Epidermal melanocyte (primary cell): Measurements from ENCODE around the gene GLIS1.
"Not testable (repeated sequence)": the region's sequence is repeated elsewhere in the genome, so short reads cannot be mapped to it uniquely, and the experiment has no call there.

Experiments used
- DNase-seq: peaks from one replicate; pipeline ENCODE4 v3.0.0; 2011; ENCODE audit warnings: low spot score; ENCODE audit not compliant: insufficient read length

Gene GLIS1

DNA sequence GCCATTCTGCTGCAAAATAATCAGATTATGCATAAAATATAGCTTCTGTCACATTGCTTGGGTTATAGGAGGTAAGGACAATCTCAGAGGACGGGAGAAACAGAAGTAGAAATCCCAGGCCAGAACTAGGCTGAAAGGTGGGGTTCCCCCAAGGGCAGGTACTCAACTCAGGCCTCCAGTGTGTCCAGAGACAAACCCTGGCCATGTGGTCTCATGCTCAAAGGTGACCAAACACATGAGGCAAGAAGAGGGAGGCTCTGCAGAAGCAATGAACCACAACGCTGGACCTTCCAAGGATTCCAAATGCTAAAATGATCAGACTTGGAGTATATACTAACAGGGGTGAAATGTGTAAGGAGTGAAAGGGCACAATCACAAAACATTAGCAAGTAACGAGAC is 176.0 kb downstream of the GLIS1 start:
- DNase-seq = no peak

DNA sequence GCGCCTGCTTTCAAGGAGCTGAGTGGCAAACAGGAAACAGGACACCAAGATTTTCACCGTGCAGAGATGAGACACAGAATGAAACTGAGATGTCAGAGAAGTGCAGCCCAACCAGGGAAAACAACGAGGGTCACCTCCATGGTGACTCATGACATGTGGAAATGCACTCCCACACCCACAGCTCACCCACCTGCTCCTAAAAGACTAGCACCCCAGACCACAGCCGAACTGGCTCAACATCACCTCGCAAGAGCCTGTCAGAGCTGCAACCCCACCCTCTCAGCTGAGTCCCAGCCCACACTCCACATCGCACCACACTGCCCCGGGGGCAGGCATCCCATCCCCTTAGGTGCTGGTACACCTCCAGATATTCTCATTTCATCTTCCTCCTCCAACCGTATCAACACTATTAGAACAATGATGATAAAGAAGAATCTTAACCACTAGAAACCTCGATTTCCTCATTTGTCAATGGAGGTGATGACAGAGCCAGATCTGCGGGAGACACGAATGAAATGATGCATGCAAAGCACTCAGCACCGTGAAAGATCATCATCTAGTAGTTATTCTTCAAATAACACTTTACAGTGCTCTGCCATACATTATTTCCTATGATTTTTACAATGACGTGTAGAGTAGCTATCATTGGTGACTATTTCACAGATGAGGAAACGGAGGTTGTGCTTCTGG is 176.5 kb downstream of the GLIS1 start:
- no peak for DNase-seq

GRCh38 chr1:53561503-53562105 is 177.4 kb downstream of the GLIS1 start:
- no peak for DNase-seq

DNA sequence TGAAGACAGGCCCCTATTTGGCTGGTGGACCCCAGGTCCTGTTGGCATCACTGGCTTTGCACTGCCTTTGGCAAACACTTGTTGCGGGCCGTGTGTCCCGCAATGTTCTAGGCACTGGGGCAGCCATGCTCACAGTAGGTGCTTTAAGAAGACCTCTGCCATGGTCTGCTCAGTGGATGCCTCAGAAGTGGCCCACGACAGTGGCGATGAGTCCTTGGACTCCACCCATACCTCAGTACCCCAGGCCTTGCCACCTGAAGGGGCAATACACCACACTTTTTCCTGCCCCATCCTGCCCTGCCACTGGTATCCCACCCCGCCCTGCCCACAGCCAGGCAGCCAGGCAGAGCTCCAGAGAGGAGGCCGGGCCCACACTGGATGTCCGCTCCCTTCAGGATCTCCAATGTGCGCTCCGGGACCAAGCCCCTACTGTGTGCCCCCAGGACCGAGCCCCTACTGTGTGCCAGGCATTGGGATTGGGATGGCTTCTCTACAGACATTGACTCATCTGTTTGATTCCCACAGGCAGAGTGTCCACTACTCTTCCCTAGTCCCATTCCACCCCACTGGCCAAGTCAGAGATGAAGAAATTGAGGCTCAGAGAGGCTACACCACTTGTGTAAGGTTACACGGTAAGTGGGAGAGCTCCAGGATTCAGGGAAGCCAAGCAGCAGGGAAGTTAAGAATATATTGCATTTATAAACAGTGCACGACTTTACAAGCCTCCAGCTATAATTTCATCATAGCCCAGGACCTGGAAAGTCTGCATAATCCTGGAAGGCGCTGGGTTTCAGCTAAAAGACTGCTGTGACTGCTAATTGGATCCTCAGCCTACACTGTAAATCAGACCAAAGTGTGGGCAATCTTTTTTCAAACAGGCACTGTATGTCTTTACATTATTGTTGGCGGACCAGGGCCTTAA is 178.1 kb downstream of the GLIS1 start:
- no peak for DNase-seq

DNA sequence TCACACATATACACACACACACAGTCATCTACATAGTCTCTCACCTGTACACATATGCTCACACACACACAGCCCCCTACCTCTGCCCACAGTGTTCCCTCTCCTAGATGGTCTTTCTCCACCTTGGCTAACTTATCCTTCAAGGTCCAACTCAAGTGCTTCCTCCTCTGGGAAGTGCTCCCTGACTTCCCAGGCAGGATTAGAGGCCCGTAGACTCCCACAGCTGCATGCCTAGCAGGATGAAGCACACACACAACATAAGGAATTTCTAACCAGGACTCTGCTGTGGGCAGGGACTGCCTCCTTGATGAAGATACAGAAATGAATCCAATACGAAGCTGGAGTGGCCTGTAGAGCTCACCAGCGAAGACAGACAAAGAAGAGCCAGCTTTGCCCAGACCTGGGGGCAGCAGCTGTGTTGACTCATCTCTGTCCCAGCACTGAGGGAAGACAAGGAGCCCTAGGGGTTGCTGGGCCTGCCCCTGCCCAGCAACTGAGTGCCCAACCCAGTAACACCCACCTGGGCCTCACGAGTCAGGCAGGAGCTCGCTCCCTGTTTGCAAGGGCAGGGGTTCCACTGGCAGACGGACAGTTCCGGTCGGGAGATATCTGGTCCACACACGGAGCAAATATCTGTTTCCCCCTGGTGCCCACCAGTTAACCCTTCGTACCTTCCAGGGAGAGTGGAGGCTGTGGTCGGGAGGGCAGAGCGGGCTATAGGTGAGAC is 178.9 kb downstream of the GLIS1 start:
- DNase-seq = no peak

DNA sequence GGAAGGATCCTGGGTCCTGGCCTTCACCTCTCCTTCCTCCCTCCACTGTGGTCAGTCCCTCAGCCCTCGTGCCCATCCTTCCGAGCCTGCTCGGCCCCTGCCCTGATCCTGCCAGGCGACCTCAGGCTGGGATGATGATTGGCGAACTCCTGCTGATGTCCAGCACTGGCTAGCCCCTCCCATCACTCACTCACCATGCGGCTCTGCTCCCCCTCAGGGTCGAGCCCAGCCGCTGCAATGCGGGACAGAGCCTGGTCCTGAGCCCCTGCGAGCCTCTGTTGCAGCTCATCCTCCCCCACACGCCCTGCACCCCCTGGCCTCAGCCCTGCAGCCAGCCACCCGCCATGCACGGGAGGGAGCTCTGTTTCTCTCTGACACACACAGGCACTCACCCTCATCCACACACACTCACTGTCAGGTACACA is 179.6 kb downstream of the GLIS1 start:
- no peak for DNase-seq

DNA sequence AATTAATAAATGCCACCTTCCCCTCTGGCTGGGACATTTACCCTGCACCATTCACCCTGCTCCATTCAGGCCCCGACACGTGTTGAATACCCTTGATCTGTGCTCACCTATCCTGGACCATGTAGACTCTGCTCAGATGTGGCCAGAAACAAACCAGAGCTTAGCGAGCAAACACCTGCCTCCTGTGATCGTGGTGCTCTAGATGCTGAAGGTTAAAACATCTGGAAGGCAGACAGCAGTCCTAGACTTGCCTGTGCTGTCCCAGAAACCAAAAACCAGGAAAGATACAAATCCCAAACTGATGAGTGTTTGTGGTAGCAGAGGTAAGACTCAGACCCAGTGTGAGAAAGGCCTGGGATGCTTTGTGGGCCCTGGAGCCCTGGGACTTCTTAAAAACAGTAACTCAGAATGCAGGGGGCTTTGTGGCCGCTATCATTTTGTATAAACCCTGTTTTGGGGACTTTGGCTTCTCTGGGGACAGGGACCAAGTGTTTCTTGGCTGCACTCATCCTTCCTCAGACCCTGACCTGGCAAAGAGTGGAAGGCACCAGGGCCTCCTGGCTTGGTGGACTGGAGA is 180.1 kb downstream of the GLIS1 start:
- no peak for DNase-seq

GRCh38 chr1:53557830-53558738 is 180.9 kb downstream of the GLIS1 start:
- DNase-seq = no peak

DNA sequence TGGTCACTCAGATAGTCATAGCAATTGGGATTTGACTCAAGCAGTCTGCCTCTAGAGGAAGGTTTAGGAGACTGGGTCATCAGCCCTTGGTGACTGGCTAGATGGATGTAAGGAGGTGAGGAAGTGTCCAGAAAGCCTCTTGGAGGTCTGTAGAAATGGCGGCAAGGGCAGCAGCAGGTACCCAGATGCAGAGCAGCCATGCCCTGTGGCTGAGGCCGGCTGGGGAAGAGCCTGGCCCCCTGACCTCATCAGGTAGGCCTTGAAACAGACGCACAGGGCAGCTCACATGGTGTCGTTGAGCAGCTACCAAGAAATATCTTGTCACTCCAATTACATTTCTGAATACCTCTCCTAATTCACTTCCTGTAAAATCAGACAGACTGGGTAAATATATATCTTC is 181.6 kb downstream of the GLIS1 start:
- no peak for DNase-seq

- DNase-seq = no peak
Observed at GRCh38 chr1:53556657-53557227, 182.2 kb downstream of the GLIS1 start.

DNA sequence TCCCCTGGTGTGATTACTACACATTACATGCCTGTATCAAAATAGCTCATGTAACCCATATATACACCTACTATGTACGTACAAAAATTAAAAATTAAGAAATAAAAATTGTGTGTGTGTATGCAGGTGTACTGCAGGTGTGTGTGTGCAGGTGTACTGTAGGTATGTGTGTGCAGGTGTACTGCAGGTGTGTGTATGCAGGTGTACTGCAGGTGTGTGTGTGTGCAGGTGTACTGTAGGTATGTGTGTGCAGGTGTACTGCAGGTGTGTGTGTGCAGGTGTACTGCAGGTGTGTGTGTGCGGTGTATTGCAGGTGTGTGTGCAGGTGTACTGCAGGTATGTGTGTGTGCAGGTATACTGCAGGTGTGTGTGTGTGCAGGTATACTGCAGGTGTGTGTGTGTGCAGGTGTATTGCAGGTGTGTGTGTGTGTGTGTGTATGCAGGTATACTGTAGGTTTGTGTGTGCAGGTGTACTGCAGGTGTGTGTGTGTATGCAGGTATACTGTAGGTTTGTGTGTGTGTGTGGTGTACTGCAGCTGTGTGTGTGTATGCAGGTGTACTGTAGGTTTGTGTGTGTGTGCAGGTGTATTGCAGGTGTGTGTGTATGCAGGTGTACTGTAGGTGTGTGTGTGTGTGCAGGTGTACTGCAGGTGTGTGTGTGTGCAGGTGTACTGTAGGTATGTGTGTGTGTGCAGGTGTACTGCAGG is 183.2 kb downstream of the GLIS1 start:
- DNase-seq = not testable (repeated sequence)

DNA sequence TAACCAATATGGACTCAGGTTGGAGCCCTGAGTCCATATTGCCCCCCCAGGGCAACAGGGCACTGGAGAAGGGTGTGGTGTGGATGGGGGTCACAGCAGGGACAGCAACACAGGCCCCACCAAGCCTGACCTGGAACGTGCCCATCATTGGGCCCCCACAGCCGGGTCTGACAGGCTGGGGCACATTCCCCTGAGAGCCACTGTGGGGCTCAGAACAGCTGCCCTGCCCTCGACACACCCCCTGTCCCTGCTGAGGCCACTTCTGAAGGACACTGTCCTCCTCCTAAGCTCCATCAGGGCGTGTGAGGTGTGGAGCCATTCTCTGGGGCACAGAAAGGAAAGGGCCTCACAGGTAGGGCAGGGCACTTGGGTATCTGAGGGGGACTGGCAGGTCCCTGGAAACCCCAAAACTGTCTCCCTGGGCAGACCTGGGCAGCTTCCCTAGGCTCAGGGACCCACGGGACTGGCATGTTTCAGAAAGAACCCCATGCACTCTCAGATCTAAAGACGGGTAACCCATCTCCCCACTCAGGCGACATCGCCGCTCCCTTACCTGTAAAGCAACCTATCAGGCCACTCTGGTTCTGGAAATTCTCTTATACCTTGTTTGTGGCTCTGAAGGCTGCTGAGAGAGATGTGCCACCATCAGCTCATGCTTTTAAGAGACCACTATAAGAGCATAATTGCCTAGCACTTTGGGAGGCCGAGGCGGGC is 184.2 kb downstream of the GLIS1 start:
- DNase-seq = no peak

DNA sequence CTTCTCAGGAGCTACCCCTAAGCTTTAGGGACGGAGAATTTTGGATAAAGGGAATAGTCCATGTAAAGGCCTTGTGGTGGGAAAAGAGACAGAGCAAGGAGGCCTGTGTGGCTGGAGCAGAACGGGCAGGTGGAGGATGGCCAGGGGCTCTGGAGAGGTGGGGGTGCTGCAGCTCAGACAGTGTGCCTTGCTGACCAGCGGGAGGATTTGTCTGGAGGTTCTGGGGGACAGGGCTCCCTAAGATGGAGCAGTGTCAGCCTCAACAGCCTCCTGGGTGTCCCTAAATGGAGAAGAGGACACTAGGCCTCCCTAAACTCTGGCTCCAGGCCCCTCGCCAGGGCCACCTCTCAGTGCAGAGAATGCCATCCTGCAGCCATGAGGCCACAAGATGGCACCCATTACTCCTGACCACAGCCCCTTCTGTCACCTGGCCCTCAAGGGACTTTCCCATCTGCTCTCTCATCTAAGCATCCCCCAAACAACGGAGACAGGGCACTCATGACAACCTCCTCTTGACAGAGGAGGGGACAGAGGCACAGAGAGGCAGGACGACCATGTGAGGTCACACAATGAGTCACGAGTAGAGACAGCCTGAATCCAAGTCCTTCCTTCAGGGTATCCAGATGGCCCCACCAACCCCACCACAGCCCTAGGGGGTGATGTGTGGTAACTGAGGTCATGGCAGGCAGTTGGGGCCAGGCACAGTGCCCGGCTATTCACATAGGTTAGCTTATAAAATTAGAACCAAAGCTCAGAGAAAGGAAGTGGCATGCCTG is 185.0 kb downstream of the GLIS1 start:
- DNase-seq = no peak

GRCh38 chr1:53552981-53553733 is 185.8 kb downstream of the GLIS1 start:
- DNase-seq = no peak

DNA sequence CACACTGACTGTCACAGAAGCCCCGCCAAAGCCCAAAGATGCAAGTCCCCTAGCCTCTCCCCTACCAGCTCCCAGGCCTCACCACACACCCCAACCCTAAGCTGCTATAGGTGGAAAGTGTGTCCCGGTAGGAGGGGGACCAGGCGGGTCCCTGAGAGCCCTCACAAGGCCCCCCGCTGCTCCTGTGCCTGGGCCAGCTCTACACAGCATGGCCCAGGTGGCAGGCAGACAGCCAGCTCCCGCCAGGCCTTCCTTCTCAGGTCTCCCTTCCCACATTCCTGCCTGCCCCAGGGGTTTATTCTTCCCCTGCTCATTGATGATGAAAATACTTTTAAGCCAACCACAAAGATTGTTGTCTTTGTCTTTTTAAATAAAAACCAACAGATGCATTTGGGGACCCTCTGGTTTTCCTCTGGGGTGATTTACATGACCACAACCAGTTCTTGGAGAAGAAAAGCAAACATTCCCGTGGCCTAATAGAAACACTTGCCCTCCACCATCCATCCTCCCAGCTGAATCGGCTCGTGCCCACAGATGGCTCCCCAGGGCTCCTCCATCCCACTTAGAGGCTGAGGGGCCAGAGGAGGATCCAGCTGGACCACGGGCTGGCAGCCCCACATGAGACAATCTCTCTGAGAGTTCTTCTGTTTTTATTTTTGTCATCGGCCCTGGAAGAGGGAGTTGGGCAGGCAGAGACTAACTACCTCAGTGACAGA is 186.7 kb downstream of the GLIS1 start:
- DNase-seq = no peak

DNA sequence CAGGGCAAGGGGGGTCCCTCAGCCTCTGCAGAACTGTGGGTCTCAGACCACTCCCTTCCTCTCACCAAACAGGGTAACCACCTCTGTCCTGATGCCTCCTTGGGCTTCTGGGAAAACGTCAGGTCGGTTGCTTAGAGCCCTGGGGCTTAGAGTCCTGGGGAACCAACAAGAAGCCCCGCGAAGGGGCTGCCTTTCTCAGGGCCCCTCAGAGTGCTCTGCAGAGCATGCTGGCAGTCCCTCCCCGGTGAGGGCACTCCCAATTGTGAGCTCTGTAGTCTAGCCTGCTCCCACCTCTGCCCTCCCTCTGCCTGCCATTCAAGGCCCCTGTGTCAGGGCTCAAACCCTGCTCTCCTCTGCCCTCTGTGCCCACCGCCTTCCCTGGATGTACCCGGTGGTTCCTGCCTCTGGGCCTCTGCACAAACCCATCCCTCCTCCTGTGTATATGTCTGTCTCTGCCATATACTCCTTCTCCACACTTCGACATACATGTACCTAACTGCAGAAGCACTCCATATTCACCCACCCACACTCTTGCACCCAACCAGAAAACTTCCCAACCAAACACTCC is 187.5 kb downstream of the GLIS1 start:
- DNase-seq = no peak
